Esophagus muscularis mucosa (tissue), 4 donors: ENCODE data around the gene HAGHL.

ENCODE experiments used
- CTCF ChIP-seq, 3 experiments: fragments of 200-600 bp in 2 of 3; fragments of 450-650 bp in 1 of 3; sonication (generic) in 2 of 3; IDR thresholded peaks; one replicate each; pipeline ENCODE4 v1.5.1; 2017 to 2019; ENCODE audit warnings: antibody characterized with exemption in 3 of 3, mild to moderate bottlenecking in 2 of 3, moderate library complexity in 1 of 3
- EP300 ChIP-seq: sonication (generic); formaldehyde crosslinking; IDR thresholded peaks from one replicate; pipeline ENCODE4 v1.6.1; 2017; ENCODE audit warnings: antibody characterized with exemption
- POLR2A ChIP-seq: fragments of 450-650 bp; IDR thresholded peaks from one replicate; pipeline ENCODE4 v1.6.1; 2017; ENCODE audit warnings: antibody characterized with exemption, moderate library complexity, mild to moderate bottlenecking, low read depth
- POLR2AphosphoS5 ChIP-seq, 2 donors: sonication (generic); formaldehyde crosslinking; IDR thresholded peaks; one replicate each; pipeline ENCODE4 v1.6.1; 2017; ENCODE audit warnings: antibody characterized with exemption in 2 of 2

- no peak for TF ChIP-seq CTCF (IDR thresholded peaks at IDR 0.05)
- no peak for TF ChIP-seq EP300
- TF ChIP-seq POLR2AphosphoS5 (IDR thresholded peaks at IDR 0.05) = no peak
- TF ChIP-seq POLR2A = no peak
Measured at GRCh38 chr16:768428-768827, 41.5 kb downstream of the HAGHL start.
